Activated T-helper 17 cell treated with anti-CD3 and anti-CD28 coated beads, Interleukin-2, amount 50 U/mL, for 72 hours (primary cell): ENCODE data around the gene ARHGAP10. TPM values are rescaled to one million over a fixed set of nuclear protein-coding genes. Genes with fewer than 3 reads are reported as not detected.
"Not testable (repeated sequence)": the region's sequence is repeated elsewhere in the genome, so short reads cannot be mapped to it uniquely, and the experiment has no call there.

Source experiments
- ATAC-seq: fragments of 150-1000 bp; cut with Tn5 transposase; replicated peaks from 2 replicates; pipeline ENCODE4 v1.10.0; 2021; ENCODE audit warnings: mild to moderate bottlenecking, moderate library complexity
- H3K27ac Mint-ChIP-seq: one replicate; pipeline ENCODE4 v1.8.0; 2022; ENCODE audit warnings: mixed read lengths
- H3K27me3 Mint-ChIP-seq: one replicate; pipeline ENCODE4 v1.8.0; 2022; ENCODE audit warnings: mixed read lengths
- H3K36me3 Mint-ChIP-seq: one replicate; pipeline ENCODE4 v1.8.0; 2022; ENCODE audit warnings: low read depth, mild to moderate bottlenecking, mixed read lengths
- H3K4me1 Mint-ChIP-seq: one replicate; pipeline ENCODE4 v1.8.0; 2022; ENCODE audit warnings: mixed read lengths
- H3K4me3 Mint-ChIP-seq: one replicate; pipeline ENCODE4 v1.8.0; 2022; ENCODE audit warnings: mild to moderate bottlenecking, mixed read lengths
- H3K9me3 Mint-ChIP-seq: one replicate; pipeline ENCODE4 v1.8.0; 2022; ENCODE audit warnings: mixed read lengths
- total RNA-seq, 2 donors: library from RNA; stranded (reverse); gene quantifications; one replicate each; pipeline ENCODE4 v1.2.3, GENCODE V29; 2022

Gene ARHGAP10
- total RNA-seq, 2 donors from 2014 or later = 11.1 to 14.7 TPM

DNA sequence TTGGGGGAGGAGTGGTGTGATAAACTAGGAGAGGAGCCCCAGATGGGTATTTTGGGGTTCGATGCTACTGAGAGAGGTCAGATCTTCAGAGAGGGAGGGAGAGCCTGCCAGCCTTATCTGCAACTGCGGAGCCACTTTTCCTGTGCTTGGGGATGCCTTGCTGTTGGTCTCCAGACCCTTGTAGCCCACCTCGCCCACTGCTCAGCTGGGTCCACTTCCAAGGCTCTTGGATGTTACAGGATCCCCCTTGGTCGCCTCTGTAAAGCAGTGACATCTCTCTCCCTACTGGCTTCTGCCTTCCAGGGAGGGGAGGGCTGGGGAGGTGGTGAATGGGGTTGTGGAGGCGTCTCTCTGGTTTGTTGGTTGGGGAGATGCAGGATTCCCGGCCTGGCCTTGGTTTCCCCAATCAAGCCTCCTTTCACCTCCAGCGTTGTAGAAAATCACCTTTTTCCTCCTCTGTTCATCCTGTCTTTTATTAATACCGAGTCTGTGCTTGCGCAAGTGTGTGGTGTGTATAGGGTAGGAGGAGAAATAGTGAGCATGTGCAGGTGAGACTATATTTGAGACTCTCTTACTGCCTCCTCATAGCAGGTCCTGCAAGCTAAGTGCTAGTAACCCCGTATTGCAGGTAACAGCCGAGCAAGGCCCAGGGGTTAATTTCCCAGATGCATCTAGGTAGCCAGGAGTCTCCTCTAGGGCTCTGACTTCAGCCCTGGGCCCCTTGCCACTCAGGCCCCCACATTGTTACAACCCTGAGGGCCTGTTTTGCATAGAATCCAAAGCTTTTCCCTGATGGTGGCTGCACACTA lies 337.4 kb downstream of the ARHGAP10 start:
- no peak overlapping the region for H3K4me3 Mint-ChIP-seq
- peaks cover 5% of the 10 kb centered on the region for H3K9me3 Mint-ChIP-seq
- H3K27ac Mint-ChIP-seq = no peak overlapping the region
- H3K4me1 Mint-ChIP-seq = peaks cover 4% of the 10 kb centered on the region
- no peak for ATAC-seq
- peaks cover 33% of the 10 kb centered on the region for H3K36me3 Mint-ChIP-seq
- no peaks in the 10 kb centered on the region for H3K27me3 Mint-ChIP-seq

DNA sequence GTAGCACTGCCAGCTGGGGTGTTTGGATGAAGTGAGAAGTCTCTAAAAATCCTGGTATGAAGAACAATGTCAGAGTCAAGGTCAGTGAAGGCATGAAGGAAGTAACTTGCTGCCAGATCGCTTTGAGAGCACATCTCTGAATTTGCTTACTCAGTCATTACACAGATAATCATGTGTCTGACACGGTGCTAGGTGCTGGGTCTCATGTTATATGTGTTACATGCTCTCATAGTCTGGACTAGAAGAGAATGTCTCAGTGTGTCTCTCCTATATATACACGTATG lies 337.9 kb downstream of the ARHGAP10 start:
- H3K9me3 Mint-ChIP-seq = peaks cover 7% of the 10 kb centered on the region
- no peak overlapping the region for H3K4me3 Mint-ChIP-seq
- H3K27ac Mint-ChIP-seq = no peak overlapping the region
- H3K4me1 Mint-ChIP-seq = peaks cover 4% of the 10 kb centered on the region
- peaks cover 33% of the 10 kb centered on the region for H3K36me3 Mint-ChIP-seq
- H3K27me3 Mint-ChIP-seq = no peaks in the 10 kb centered on the region
- ATAC-seq = no peak

DNA sequence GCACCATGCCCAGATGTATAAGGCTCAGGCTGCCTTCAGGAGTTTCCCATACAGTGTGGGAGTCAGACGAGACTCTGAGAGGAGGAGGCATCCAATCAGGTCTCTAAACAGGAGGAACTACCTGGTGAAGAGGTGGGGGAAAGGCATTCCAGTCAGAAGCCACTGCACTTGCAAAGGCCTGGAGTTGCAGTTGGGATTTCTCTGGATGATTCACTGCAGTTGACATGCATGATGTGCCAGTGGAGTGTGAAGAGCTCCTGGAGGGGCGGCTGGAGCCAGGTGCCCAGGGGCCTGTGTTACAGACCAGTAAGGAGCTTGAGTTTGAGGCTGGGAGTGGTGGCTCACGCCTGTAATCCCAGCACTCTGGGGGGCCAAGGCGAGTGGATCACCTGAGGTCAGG lies 339.1 kb downstream of the ARHGAP10 start:
- Mint-ChIP-seq H3K27ac (no peak overlapping the region), H3K4me3 (no peak overlapping the region), H3K36me3 (peaks cover 36% of the 10 kb centered on the region), H3K4me1 (peaks cover 4% of the 10 kb centered on the region), H3K27me3 (no peaks in the 10 kb centered on the region), H3K9me3 (peaks cover 15% of the 10 kb centered on the region)
- ATAC-seq = no peak

DNA sequence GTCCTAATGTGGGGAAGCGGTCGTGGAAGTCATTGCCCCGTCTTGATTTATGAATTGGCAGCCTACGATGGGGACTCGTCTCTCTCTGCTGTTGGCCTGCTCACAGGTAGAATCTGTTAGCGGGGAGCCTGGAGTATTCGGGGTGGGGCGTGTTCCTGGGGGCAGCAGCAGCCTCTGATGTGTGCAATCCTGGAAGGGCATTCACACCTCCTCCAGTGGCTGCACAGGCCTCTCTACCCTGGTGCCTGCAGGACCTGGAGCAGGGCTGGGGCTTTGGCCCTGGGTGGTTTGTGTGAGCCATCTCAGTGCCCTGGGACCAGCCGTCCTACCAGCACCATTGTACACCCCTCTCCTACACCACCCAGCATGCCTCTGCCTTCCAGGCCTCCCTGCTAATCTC lies 340.9 kb downstream of the ARHGAP10 start:
- no peak for ATAC-seq
- H3K27ac Mint-ChIP-seq = no peak overlapping the region
- peaks cover 19% of the 10 kb centered on the region for H3K9me3 Mint-ChIP-seq
- no peak overlapping the region for H3K4me3 Mint-ChIP-seq
- H3K27me3 Mint-ChIP-seq = no peaks in the 10 kb centered on the region
- peaks cover 4% of the 10 kb centered on the region for H3K4me1 Mint-ChIP-seq
- H3K36me3 Mint-ChIP-seq = peaks cover 51% of the 10 kb centered on the region

DNA sequence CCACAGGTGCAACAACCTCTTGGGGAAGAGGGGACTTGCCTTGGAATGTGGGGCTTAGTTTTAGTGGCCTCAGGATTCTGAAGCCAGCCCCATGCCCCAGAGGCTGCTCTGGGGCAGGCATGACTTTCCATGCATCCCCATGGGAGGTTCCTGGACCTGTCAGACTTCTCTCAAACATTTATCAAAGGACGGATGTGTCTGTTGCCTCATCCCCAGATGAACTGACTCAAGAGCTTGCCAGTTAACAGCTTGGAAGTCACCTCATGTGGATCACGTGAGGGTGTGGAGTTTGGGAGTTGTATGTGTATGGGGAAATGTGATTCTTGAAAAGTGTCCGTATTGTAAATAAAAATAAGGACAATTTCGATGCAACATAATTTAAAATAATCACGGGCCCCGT lies 341.5 kb downstream of the ARHGAP10 start:
- Mint-ChIP-seq H3K36me3 (peaks cover 55% of the 10 kb centered on the region), H3K4me1 (peaks cover 4% of the 10 kb centered on the region), H3K27ac (no peak overlapping the region), H3K9me3 (peaks cover 19% of the 10 kb centered on the region), H3K4me3 (no peak overlapping the region), H3K27me3 (no peaks in the 10 kb centered on the region)
- no peak for ATAC-seq

DNA sequence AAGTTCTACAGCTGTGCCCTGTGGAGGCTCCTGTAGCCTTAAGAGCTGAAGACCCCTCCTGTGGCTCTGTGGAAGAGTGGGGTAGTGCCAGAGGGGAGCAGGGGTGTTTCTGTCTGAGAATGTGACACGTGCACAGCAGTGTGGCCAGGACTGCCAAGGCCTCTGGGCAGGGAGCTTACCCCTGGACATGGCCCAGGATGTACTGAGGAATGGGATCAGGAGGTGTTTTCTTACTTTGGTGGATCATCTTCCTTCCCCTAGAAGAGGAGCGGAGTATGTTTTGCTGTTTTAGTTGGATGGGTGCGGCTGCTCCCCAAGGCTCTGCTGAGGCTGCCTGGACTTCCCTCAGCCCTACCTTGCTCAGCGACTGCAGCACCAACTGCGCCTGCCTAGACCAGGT lies 342.6 kb downstream of the ARHGAP10 start:
- ATAC-seq = no peak
- no peak overlapping the region for H3K4me3 Mint-ChIP-seq
- peaks cover 4% of the 10 kb centered on the region for H3K4me1 Mint-ChIP-seq
- H3K9me3 Mint-ChIP-seq = peaks cover 19% of the 10 kb centered on the region
- H3K36me3 Mint-ChIP-seq = peaks cover 61% of the 10 kb centered on the region
- H3K27me3 Mint-ChIP-seq = no peaks in the 10 kb centered on the region
- no peak overlapping the region for H3K27ac Mint-ChIP-seq

DNA sequence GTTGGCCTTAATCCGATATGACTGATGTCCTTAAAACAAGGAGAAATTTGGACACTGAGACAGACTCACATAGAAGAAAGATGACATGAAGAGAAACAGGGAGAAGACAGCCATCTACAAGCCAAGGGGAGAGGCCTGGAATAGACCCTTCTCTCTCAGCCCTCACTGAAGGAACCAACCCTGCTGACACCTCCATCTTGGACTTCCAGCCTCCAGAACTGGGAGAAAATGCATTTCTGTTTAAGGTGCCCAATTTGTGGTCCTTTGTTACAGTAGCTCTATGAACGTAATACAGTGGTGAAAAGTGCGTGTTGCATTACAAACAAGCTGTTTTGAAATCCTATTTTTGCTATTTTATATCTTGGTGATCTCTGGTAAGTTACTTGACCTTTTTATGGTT lies 343.6 kb downstream of the ARHGAP10 start:
- Mint-ChIP-seq H3K27ac (no peak overlapping the region), H3K4me1 (peaks cover 4% of the 10 kb centered on the region), H3K36me3 (peaks cover 71% of the 10 kb centered on the region), H3K4me3 (no peak overlapping the region), H3K27me3 (no peaks in the 10 kb centered on the region), H3K9me3 (peaks cover 19% of the 10 kb centered on the region)
- no peak for ATAC-seq

DNA sequence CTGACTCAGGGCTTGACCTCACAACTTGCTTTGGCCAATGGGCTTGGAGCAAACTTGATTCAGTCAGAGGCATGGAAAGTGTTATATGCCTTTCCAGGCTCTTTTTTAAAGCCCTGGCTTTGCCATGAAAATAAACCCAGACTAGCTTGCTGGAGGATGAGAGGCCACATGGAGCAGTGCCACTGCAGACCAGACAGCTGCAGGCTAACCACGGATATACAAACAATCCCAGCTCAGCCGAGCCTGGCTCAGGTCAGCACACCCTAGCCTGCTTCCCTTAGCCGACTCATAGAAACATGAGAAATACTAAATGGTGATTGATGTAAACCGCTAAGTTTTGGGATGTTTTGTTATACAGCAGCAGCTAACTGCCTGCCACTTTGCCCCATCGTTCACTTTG lies 345.1 kb downstream of the ARHGAP10 start:
- no peak for ATAC-seq
- H3K36me3 Mint-ChIP-seq = peaks cover 85% of the 10 kb centered on the region
- H3K27ac Mint-ChIP-seq = no peak overlapping the region
- H3K4me3 Mint-ChIP-seq = no peak overlapping the region
- H3K27me3 Mint-ChIP-seq = no peaks in the 10 kb centered on the region
- peaks cover 19% of the 10 kb centered on the region for H3K9me3 Mint-ChIP-seq
- no peaks in the 10 kb centered on the region for H3K4me1 Mint-ChIP-seq

DNA sequence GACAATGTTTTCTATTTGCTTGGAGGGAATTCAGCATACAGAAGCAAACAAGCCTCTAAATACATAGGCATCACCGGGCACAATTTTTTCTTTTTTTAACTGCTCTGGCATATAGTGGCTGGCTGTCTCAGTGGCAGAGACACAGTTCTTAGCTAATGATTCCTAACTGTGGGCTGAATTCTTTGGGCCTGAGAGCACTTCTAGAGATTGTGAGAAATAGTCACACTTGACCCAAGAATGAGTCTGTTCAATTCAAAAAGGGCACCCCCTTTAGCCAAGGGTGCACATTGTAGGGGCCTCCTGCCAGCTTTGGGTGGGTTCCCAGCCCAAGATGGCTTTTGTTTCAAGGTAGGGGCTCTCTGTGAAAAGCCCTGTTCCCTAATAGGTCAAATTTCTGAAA lies 345.7 kb downstream of the ARHGAP10 start:
- Mint-ChIP-seq H3K9me3 (peaks cover 19% of the 10 kb centered on the region), H3K4me1 (no peaks in the 10 kb centered on the region), H3K36me3 (peaks cover 82% of the 10 kb centered on the region), H3K27ac (no peak overlapping the region), H3K4me3 (no peak overlapping the region), H3K27me3 (no peaks in the 10 kb centered on the region)
- no peak for ATAC-seq

DNA sequence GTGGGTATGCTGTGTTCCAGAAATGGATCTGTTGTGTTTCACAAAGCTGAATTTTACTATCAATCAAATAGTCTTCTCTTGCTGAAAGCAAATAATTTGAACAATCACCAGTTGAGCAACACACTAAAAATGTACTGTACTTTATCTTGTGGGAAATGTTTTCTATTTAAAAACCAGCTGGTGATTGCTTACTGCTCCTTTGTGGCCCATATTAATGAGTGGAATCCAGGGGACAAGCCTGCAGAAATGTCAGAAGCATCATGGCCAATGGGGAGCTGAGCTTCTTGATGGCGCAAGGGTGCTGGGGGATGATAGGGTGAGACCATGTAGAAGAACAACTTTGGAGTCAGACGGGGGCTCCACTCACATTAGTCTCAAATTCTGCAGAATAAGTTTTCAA lies 346.2 kb downstream of the ARHGAP10 start:
- Mint-ChIP-seq H3K27me3 (no peaks in the 10 kb centered on the region), H3K4me1 (no peaks in the 10 kb centered on the region), H3K9me3 (peaks cover 19% of the 10 kb centered on the region), H3K27ac (no peak overlapping the region), H3K36me3 (peaks cover 77% of the 10 kb centered on the region), H3K4me3 (no peak overlapping the region)
- ATAC-seq = no peak

DNA sequence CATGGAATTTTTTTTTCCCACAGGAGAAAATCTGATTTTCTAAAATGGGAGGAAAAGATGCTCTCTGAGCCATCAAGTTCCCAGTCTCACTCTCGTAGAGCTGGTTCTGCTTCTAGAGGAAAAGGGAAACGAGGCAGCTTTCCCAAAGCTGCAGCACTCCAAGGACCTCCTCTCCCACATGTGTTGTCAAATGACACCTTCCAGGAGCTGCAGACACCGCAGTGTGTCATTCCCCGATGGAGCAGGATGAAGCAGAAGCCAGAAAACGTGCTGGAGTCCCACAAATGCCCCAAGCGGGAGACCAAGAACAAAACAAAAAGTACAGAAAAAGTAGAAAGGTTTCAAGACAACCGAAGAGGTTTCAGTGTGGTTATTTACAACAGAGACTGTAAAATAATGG lies 348.1 kb downstream of the ARHGAP10 start:
- no peaks in the 10 kb centered on the region for H3K27me3 Mint-ChIP-seq
- no peak for ATAC-seq
- no peak overlapping the region for H3K4me3 Mint-ChIP-seq
- H3K9me3 Mint-ChIP-seq = peaks cover 20% of the 10 kb centered on the region
- peaks cover 5% of the 10 kb centered on the region for H3K4me1 Mint-ChIP-seq
- peaks cover 59% of the 10 kb centered on the region for H3K36me3 Mint-ChIP-seq
- no peak overlapping the region for H3K27ac Mint-ChIP-seq

DNA sequence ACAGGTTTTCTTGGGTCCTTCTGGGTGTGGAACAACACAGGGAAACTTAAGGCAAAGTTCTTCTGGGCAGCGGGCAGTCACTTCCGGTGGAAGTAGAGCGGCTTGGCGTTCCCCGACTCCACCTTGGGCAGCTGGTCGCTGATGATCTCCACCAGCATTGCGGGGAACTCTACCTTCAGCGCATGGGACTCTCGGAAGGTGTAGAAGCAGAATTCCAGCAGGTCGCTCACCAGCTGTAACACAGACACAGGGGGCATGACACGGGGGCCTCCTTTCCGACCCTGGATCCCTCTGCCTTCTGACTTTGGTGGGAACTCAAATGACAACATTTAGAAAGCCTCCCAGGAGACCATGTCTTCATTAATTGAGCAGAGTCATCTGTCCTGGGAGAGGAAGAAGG lies 349.4 kb downstream of the ARHGAP10 start:
- H3K4me3 Mint-ChIP-seq = no peak overlapping the region
- peaks cover 5% of the 10 kb centered on the region for H3K4me1 Mint-ChIP-seq
- no peak for ATAC-seq
- H3K27ac Mint-ChIP-seq = no peak overlapping the region
- peaks cover 9% of the 10 kb centered on the region for H3K9me3 Mint-ChIP-seq
- H3K27me3 Mint-ChIP-seq = no peaks in the 10 kb centered on the region
- peaks cover 46% of the 10 kb centered on the region for H3K36me3 Mint-ChIP-seq

DNA sequence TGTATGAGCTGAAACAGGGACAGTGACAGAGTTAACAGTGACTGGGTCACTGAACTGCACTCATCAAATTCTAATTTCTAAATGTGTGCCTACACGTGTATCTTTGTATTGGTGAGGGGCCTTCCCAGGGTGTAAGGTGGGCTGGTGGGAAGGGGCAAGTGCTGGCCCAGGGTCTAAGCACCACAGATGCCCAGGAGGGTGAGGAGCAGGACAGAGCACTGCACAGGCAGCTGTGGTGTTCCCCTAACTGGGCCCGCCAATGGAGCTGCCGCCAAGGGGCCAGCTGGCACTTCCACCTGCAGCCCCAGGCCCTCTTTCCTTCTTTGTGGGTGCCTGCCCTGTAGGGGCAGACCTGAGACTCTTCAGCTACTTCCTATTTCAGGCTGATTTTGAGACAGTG lies 349.9 kb downstream of the ARHGAP10 start:
- ATAC-seq = no peak
- H3K4me1 Mint-ChIP-seq = peaks cover 5% of the 10 kb centered on the region
- no peak overlapping the region for H3K27ac Mint-ChIP-seq
- H3K27me3 Mint-ChIP-seq = no peaks in the 10 kb centered on the region
- peaks cover 8% of the 10 kb centered on the region for H3K9me3 Mint-ChIP-seq
- no peak overlapping the region for H3K4me3 Mint-ChIP-seq
- H3K36me3 Mint-ChIP-seq = peaks cover 44% of the 10 kb centered on the region

DNA sequence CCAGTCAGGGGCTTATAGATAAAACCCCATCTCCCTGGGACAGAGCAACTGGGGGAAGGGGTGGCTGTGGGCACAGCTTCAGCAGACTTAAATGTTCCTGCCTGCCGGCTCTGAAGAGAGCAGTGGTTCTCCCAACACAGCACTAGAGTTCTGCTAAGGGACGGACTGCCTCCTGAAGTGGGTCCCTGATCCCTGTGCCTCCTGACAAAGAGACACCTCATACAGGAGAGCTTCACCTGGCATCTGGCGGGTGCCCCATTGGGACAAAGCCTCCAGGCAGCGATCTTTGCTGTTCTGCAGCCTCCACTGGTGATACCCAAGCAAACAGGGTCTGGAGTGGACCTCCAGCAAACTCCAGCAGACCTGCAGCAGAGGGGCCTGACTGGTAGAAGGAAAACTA lies 351.2 kb downstream of the ARHGAP10 start:
- H3K27me3 Mint-ChIP-seq, H3K4me1 Mint-ChIP-seq, H3K9me3 Mint-ChIP-seq, H3K4me3 Mint-ChIP-seq, H3K27ac Mint-ChIP-seq, ATAC-seq: not testable (repeated sequence)
- H3K36me3 Mint-ChIP-seq = peaks cover 32% of the 10 kb centered on the region

DNA sequence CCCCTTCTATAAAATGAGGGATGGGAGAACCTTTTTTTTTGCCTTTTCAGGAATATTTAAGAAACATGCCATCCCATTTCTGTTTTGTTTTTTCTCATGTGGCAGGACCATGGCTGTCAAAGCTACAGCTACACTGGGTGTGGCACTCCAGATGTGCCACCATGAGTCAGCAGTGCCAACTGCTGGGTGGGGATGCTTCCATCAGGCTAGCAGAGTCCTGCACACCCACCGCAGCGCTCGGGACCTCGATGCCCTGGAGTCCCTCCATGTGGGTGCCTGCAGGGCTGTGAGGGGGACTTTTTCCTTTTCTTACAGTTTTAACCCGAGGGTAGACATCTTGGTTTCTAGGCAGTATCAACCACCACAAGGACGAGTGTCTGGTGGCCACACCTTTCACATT lies 357.7 kb downstream of the ARHGAP10 start:
- ATAC-seq = no peak
- Mint-ChIP-seq H3K4me1 (peaks cover 8% of the 10 kb centered on the region), H3K9me3 (peaks cover under 1% of the 10 kb centered on the region), H3K4me3 (no peak overlapping the region), H3K27ac (peak overlapping the region; percentile 52), H3K27me3 (no peaks in the 10 kb centered on the region), H3K36me3 (no peaks in the 10 kb centered on the region)

DNA sequence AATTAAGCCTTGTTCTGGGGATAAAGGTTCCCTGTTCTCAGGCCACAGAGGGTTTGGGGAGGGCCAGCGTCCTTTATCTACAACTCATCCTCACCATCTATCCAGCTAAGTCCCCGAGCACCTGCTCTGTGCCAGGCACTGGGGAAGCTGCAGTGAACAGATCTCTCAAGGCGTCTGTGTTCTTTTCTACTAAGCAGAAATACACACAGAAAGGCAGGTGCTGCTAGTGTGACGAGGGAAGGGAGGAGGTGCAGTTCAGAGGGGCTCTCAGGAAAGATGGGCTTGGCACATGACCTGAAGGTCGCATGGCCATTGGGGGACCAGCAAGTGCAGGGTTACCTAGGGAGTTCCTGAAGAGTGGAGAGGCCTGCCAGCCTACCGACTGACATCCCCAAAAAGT lies 358.1 kb downstream of the ARHGAP10 start:
- ATAC-seq = no peak
- Mint-ChIP-seq H3K4me3 (no peak overlapping the region), H3K9me3 (no peaks in the 10 kb centered on the region), H3K4me1 (peaks cover 5% of the 10 kb centered on the region), H3K36me3 (no peaks in the 10 kb centered on the region), H3K27me3 (no peaks in the 10 kb centered on the region), H3K27ac (peak overlapping the region; percentile 52)
